Measurements from ENCODE around the gene NUCB1. TPM values are rescaled to one million over a fixed set of nuclear protein-coding genes. Genes with fewer than 3 reads are reported as not detected.

Gene NUCB1
- total and polyA plus RNA-seq, 5 donors from 2014 or later, result 72.8 to 133 (median 88.3) TPM

GRCh38 chr19:48963371-48964204 lies 63.5 kb downstream of the NUCB1 start:
- H3K27ac ChIP-seq (ENCODE audit: insufficient read depth, low read length, poor library complexity, severe bottlenecking), result peak overlapping the region; percentile 82
- Mint-ChIP-seq H3K9me3 (no peaks in the 10 kb centered on the region), H3K27me3 (peaks cover 7% of the 10 kb centered on the region), H3K27ac (peak overlapping the region; percentile 94 to 98 (median 95)), H3K4me3 (peak overlapping the region; percentile 99 to 100 (median 99)), H3K36me3 (peaks cover 8% of the 10 kb centered on the region), H3K4me1 (peaks cover 4 to 67% (median 37%) of the 10 kb centered on the region in 4 donors)
- H3K4me1 ChIP-seq (ENCODE audit: control insufficient read depth, insufficient read depth, low read length, poor library complexity, severe bottlenecking), result peaks cover 52% of the 10 kb centered on the region
- H3K27me3 ChIP-seq (ENCODE audit: control insufficient read depth, insufficient read depth, low read length), result no peaks in the 10 kb centered on the region
- no peak for ATAC-seq (ENCODE audit: low read depth in 2 of 2)
- DNase-seq, result peak in 2 of 3 donors; percentile 47 to 67
- no peaks in the 10 kb centered on the region for H3K9me3 ChIP-seq (ENCODE audit: control insufficient read depth in 2 of 2, low read length in 2 of 2)
- H3K36me3 ChIP-seq (ENCODE audit: control insufficient read depth, insufficient read depth, low read length), result peaks cover 16% of the 10 kb centered on the region
- H3K4me3 ChIP-seq (ENCODE audit: low read depth, low read length), result peak overlapping the region; percentile 61

- peak overlapping the region; percentile 61 for H3K4me3 ChIP-seq (ENCODE audit: low read depth, low read length)
- Mint-ChIP-seq H3K9me3 (no peaks in the 10 kb centered on the region), H3K27ac (peak overlapping the region; percentile 86 to 98 (median 94)), H3K36me3 (peaks cover 8% of the 10 kb centered on the region), H3K4me1 (peaks cover 4 to 64% (median 36%) of the 10 kb centered on the region in 4 donors), H3K4me3 (peak overlapping the region; percentile 99 to 100 (median 99)), H3K27me3 (peaks cover 7% of the 10 kb centered on the region)
- H3K27ac ChIP-seq (ENCODE audit: insufficient read depth, low read length, poor library complexity, severe bottlenecking), result peak overlapping the region; percentile 82
- ATAC-seq (ENCODE audit: low read depth in 2 of 2) (no peak), DNase-seq (no peak)
- H3K9me3 ChIP-seq (ENCODE audit: control insufficient read depth in 2 of 2, low read length in 2 of 2), result no peaks in the 10 kb centered on the region
- H3K27me3 ChIP-seq (ENCODE audit: control insufficient read depth, insufficient read depth, low read length), result no peaks in the 10 kb centered on the region
- H3K36me3 ChIP-seq (ENCODE audit: control insufficient read depth, insufficient read depth, low read length), result peaks cover 19% of the 10 kb centered on the region
- H3K4me1 ChIP-seq (ENCODE audit: control insufficient read depth, insufficient read depth, low read length, poor library complexity, severe bottlenecking), result peaks cover 52% of the 10 kb centered on the region
These were observed 64.3 kb downstream of the NUCB1 start for GRCh38 chr19:48964205-48965039.

DNA sequence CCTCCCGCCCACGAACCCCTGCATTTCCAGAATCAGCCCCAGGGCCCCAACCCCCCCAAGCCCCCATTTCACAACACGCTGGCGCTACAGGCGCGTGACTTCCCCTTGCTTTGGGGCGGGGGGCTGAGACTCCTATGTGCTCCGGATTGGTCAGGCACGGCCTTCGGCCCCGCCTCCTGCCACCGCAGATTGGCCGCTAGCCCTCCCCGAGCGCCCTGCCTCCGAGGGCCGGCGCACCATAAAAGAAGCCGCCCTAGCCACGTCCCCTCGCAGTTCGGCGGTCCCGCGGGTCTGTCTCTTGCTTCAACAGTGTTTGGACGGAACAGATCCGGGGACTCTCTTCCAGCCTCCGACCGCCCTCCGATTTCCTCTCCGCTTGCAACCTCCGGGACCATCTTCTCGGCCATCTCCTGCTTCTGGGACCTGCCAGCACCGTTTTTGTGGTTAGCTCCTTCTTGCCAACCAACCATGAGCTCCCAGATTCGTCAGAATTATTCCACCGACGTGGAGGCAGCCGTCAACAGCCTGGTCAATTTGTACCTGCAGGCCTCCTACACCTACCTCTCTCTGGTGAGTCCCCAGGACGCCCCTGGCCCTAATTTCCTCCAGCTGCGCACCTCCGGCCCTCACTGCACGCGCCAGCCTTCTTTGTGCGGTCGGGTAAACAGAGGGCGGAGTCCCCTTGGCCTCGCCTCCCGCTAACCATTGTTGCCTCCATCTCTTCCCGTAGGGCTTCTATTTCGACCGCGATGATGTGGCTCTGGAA lies 65.1 kb downstream of the NUCB1 start, which contains the start of gene FTL:
Gene FTL, plus strand, starts transcription at position 270 of the 766 bp plus-strand sequence. Its CDS starts 199 bp downstream, at position 469.
- Mint-ChIP-seq H3K4me3 (peak within 1 kb of the TSS; percentile 99 to 100 (median 99)), H3K27me3 (peaks cover 7% of the 10 kb centered on the region), H3K4me1 (peaks cover 4 to 64% (median 36%) of the 10 kb centered on the region in 4 donors), H3K36me3 (peaks cover 8% of the 10 kb centered on the region), H3K9me3 (no peaks in the 10 kb centered on the region), H3K27ac (peak within 1 kb of the TSS; percentile 98 to 99 (median 99))
- ATAC-seq (ENCODE audit: low read depth in 2 of 2) (peak; percentile 73 to 75), DNase-seq (peak; percentile 86 to 96 (median 87))
- Histone ChIP-seq H3K36me3 (ENCODE audit: control insufficient read depth, insufficient read depth, low read length) (peaks cover 25% of the 10 kb centered on the region), H3K4me3 (ENCODE audit: low read depth, low read length) (peak within 1 kb of the TSS; percentile 85), H3K9me3 (ENCODE audit: control insufficient read depth in 2 of 2, low read length in 2 of 2) (no peaks in the 10 kb centered on the region), H3K27ac (ENCODE audit: insufficient read depth, low read length, poor library complexity, severe bottlenecking) (peak within 1 kb of the TSS; percentile 82), H3K27me3 (ENCODE audit: control insufficient read depth, insufficient read depth, low read length) (no peaks in the 10 kb centered on the region), H3K4me1 (ENCODE audit: control insufficient read depth, insufficient read depth, low read length, poor library complexity, severe bottlenecking) (peaks cover 52% of the 10 kb centered on the region)

DNA sequence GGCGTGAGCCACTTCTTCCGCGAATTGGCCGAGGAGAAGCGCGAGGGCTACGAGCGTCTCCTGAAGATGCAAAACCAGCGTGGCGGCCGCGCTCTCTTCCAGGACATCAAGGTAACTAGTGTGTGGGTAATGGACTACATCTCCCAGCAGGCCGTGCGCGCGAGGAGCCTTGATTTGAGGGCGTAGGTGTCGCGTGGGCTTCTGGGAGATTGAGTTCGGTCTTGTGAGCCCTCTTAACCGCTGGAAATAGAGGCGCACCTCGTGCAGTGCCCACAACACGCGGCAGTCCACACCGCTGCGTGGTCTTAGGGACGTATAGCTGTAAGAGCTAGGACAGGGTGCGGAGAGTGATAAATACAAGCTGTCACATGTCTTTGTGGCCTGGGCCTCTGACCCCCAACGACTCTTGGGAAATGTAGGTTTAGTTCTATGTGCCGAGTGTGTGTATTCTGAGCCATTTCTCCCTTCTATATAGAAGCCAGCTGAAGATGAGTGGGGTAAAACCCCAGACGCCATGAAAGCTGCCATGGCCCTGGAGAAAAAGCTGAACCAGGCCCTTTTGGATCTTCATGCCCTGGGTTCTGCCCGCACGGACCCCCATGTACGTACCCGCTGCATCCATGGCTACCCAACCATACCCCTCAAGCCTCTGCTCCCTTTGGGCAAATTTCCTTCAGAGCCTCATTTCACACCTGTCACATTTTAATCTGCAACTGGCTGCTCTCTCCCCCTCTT lies 65.9 kb downstream of the NUCB1 start:
- no peaks in the 10 kb centered on the region for H3K27me3 ChIP-seq (ENCODE audit: control insufficient read depth, insufficient read depth, low read length)
- peak overlapping the region; percentile 82 for H3K27ac ChIP-seq (ENCODE audit: insufficient read depth, low read length, poor library complexity, severe bottlenecking)
- Mint-ChIP-seq H3K27ac (peak overlapping the region; percentile 98 to 99 (median 99)), H3K4me3 (peak overlapping the region; percentile 99 to 100 (median 99)), H3K36me3 (peaks cover 10% of the 10 kb centered on the region), H3K27me3 (peaks cover 7% of the 10 kb centered on the region), H3K9me3 (no peaks in the 10 kb centered on the region), H3K4me1 (peaks cover 4 to 66% (median 35%) of the 10 kb centered on the region in 4 donors)
- H3K4me3 ChIP-seq (ENCODE audit: low read depth, low read length), result peak overlapping the region; percentile 85
- ATAC-seq (ENCODE audit: low read depth in 2 of 2) (peak; percentile 70 to 77), DNase-seq (peak; percentile 84 to 94 (median 89))
- H3K9me3 ChIP-seq (ENCODE audit: control insufficient read depth in 2 of 2, low read length in 2 of 2), result no peaks in the 10 kb centered on the region
- H3K36me3 ChIP-seq (ENCODE audit: control insufficient read depth, insufficient read depth, low read length), result peaks cover 29% of the 10 kb centered on the region
- H3K4me1 ChIP-seq (ENCODE audit: control insufficient read depth, insufficient read depth, low read length, poor library complexity, severe bottlenecking), result peaks cover 56% of the 10 kb centered on the region

DNA sequence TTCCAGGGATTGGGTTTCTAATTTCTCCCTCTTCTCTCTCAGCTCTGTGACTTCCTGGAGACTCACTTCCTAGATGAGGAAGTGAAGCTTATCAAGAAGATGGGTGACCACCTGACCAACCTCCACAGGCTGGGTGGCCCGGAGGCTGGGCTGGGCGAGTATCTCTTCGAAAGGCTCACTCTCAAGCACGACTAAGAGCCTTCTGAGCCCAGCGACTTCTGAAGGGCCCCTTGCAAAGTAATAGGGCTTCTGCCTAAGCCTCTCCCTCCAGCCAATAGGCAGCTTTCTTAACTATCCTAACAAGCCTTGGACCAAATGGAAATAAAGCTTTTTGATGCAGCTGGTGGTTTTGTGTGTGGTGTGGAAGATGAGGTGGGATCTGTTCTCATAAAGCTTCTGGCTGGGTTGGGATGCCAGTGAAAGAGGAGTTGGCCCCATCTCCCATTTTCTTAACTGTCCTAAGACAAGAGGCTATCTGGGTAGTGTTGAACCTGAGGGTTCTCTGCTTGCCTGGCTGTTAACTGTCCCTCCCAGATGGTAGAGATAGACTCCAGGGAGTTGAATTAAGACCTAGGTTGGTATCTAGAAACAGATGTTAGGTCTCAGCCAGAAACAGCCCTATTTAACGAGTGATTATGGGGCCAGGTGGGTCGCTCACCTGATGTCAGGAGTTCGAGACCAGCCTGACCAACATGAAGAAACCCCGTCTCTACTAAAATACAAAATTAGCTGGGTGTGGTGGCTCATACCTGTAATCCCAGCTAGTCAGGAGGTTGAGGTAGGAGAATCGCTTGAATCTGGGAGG lies 66.6 kb downstream of the NUCB1 start:
- peaks cover 29% of the 10 kb centered on the region for H3K36me3 ChIP-seq (ENCODE audit: control insufficient read depth, insufficient read depth, low read length)
- peak overlapping the region; percentile 85 for H3K4me3 ChIP-seq (ENCODE audit: low read depth, low read length)
- Mint-ChIP-seq H3K9me3 (no peaks in the 10 kb centered on the region), H3K4me3 (peak overlapping the region; percentile 99 to 100 (median 99)), H3K36me3 (peaks cover 13% of the 10 kb centered on the region), H3K27ac (peak overlapping the region; percentile 98 to 99 (median 99)), H3K4me1 (peaks cover 4 to 63% (median 33%) of the 10 kb centered on the region in 4 donors), H3K27me3 (peaks cover 7% of the 10 kb centered on the region)
- ATAC-seq (ENCODE audit: low read depth in 2 of 2) (no peak), DNase-seq (no peak)
- H3K4me1 ChIP-seq (ENCODE audit: control insufficient read depth, insufficient read depth, low read length, poor library complexity, severe bottlenecking), result peaks cover 57% of the 10 kb centered on the region
- no peaks in the 10 kb centered on the region for H3K9me3 ChIP-seq (ENCODE audit: control insufficient read depth in 2 of 2, low read length in 2 of 2)
- H3K27ac ChIP-seq (ENCODE audit: insufficient read depth, low read length, poor library complexity, severe bottlenecking), result peak overlapping the region; percentile 82
- no peaks in the 10 kb centered on the region for H3K27me3 ChIP-seq (ENCODE audit: control insufficient read depth, insufficient read depth, low read length)

GRCh38 chr19:48967346-48968178 lies 67.5 kb downstream of the NUCB1 start:
- peaks cover 13% of the 10 kb centered on the region for H3K36me3 Mint-ChIP-seq
- no peaks in the 10 kb centered on the region for H3K9me3 ChIP-seq (ENCODE audit: control insufficient read depth in 2 of 2, low read length in 2 of 2)
- no peaks in the 10 kb centered on the region for H3K27me3 ChIP-seq (ENCODE audit: control insufficient read depth, insufficient read depth, low read length)
- H3K4me3 Mint-ChIP-seq, result peak overlapping the region; percentile 38 to 100 (median 99)
- no peaks in the 10 kb centered on the region for H3K9me3 Mint-ChIP-seq
- no peak overlapping the region for H3K4me3 ChIP-seq (ENCODE audit: low read depth, low read length)
- no peak for DNase-seq
- H3K27ac ChIP-seq (ENCODE audit: insufficient read depth, low read length, poor library complexity, severe bottlenecking), result peak overlapping the region; percentile 23
- peak overlapping the region in 1 of 3 donors; percentile 98 for H3K27ac Mint-ChIP-seq
- peaks cover 4 to 55% (median 28%) of the 10 kb centered on the region in 4 donors for H3K4me1 Mint-ChIP-seq
- H3K36me3 ChIP-seq (ENCODE audit: control insufficient read depth, insufficient read depth, low read length), result peaks cover 30% of the 10 kb centered on the region
- peaks cover 7% of the 10 kb centered on the region for H3K27me3 Mint-ChIP-seq
- no peak for ATAC-seq (ENCODE audit: low read depth in 2 of 2)
- peaks cover 49% of the 10 kb centered on the region for H3K4me1 ChIP-seq (ENCODE audit: control insufficient read depth, insufficient read depth, low read length, poor library complexity, severe bottlenecking)

Measured in CD4-positive, CD25-positive, alpha-beta regulatory T cell (primary cell).